IMR-90 (cell line): Measurements from ENCODE around the gene OBP2B. TPM values are rescaled to one million over a fixed set of nuclear protein-coding genes. Genes with fewer than 3 reads are reported as not detected.

Source experiments
- ATAC-seq: fragments of 200-7000 bp; cut with Tn5 transposase; 2 replicates; pipeline ENCODE4 v1.9.1; 2020; ENCODE audit warnings: low read depth, mild to moderate bottlenecking, moderate library complexity
- BruUV-seq: library from RNA; stranded (reverse); fragments of 400-500 nt; replicated peaks from 2 replicates; lab custom pipeline; 2021; lab: Mats Ljungman, UMichigan
- CTCF ChIA-PET: fragments of 300-600 bp; formaldehyde crosslinking; extraction: SDS; loops from one replicate; lab custom pipeline; 2021; ENCODE audit warnings: antibody characterized with exemption; lab: Yijun Ruan, JAX
- POLR2A ChIA-PET: fragments of 300-600 bp; sonication (Branson Sonifier 250); formaldehyde crosslinking; loops from one replicate; lab custom pipeline; 2022; ENCODE audit warnings: antibody characterized with exemption; ENCODE audit not compliant: unreplicated experiment; lab: Charles Lee
- DNase-seq: peaks from one replicate; pipeline ENCODE4 v3.0.0; 2013
- H2AFZ ChIP-seq: replicated peaks from 2 replicates; pipeline ENCODE3; 2013; ENCODE audit warnings: low read length, mild to moderate bottlenecking; ENCODE audit not compliant: poor library complexity
- H2AK5ac ChIP-seq: 2 replicates; pipeline ENCODE4 v1.6.1; 2013; ENCODE audit warnings: low read depth, low read length, inconsistent platforms
- H2AK9ac ChIP-seq: replicated peaks from 2 replicates; pipeline ENCODE3; 2013; ENCODE audit warnings: mild to moderate bottlenecking, low read depth, low read length, moderate library complexity; ENCODE audit not compliant: poor library complexity
- H2BK120ac ChIP-seq: 2 replicates; pipeline ENCODE4 v1.6.1; 2013; ENCODE audit warnings: low read depth, low read length, inconsistent platforms
- H2BK15ac ChIP-seq: 3 replicates; pipeline ENCODE4 v1.6.1; 2013; ENCODE audit warnings: low read depth, low read length, inconsistent platforms
- H2BK20ac ChIP-seq: 2 replicates; pipeline ENCODE4 v1.6.1; 2013; ENCODE audit warnings: low read depth, mild to moderate bottlenecking, inconsistent platforms, low read length, moderate library complexity
- H2BK5ac ChIP-seq: 2 replicates; pipeline ENCODE4 v1.6.1; 2013; ENCODE audit warnings: mild to moderate bottlenecking, low read depth, low read length, inconsistent platforms; ENCODE audit not compliant: poor library complexity, severe bottlenecking
- H3K14ac ChIP-seq: replicated peaks from 2 replicates; pipeline ENCODE4 v1.6.1; 2013; ENCODE audit warnings: low read depth, low read length, inconsistent platforms
- H3K18ac ChIP-seq: 2 replicates; pipeline ENCODE4 v1.6.1; 2013; ENCODE audit warnings: low read depth, low read length, control low read depth
- H3K23ac ChIP-seq: 2 replicates; pipeline ENCODE4 v1.6.1; 2013; ENCODE audit warnings: low read depth, low read length, inconsistent platforms
- H3K27ac ChIP-seq: 2 replicates; pipeline ENCODE4 v1.5.1; 2013; ENCODE audit warnings: mild to moderate bottlenecking, control low read depth, low read length; ENCODE audit not compliant: insufficient read depth
- H3K27me3 ChIP-seq: 2 replicates; pipeline ENCODE4 v1.6.1; 2013; ENCODE audit warnings: low read length; ENCODE audit not compliant: control insufficient read depth, insufficient read depth
- H3K36me3 ChIP-seq: 2 replicates; pipeline ENCODE4 v1.6.1; 2013; ENCODE audit warnings: low read length, mixed read lengths; ENCODE audit not compliant: control insufficient read depth, insufficient read depth
- H3K4ac ChIP-seq: 2 replicates; pipeline ENCODE4 v1.6.1; 2013; ENCODE audit warnings: low read depth, low read length, inconsistent platforms
- H3K4me1 ChIP-seq: 2 replicates; pipeline ENCODE4 v1.6.1; 2013; ENCODE audit warnings: low read length, mixed read lengths; ENCODE audit not compliant: control insufficient read depth, insufficient read depth
- H3K4me2 ChIP-seq: 2 replicates; pipeline ENCODE4 v1.6.1; 2013; ENCODE audit warnings: low read depth, mild to moderate bottlenecking, control low read depth, low read length, moderate library complexity
- H3K4me3 ChIP-seq: 2 replicates; pipeline ENCODE4 v1.5.1; 2013; ENCODE audit warnings: low read depth, mild to moderate bottlenecking, control low read depth, low read length, moderate library complexity; ENCODE audit not compliant: insufficient read depth
- H3K56ac ChIP-seq: 2 replicates; pipeline ENCODE4 v1.6.1; 2013; ENCODE audit warnings: low read length, inconsistent platforms; ENCODE audit not compliant: insufficient read depth; ENCODE audit errors: extremely low read depth
- H3K79me1 ChIP-seq, 2 experiments: 2 replicates each; pipeline ENCODE4 v1.6.1; 2013; ENCODE audit warnings: low read length in 2 of 2, inconsistent platforms in 1 of 2, low read depth in 1 of 2
- H3K9ac ChIP-seq: 2 replicates; pipeline ENCODE4 v1.6.1; 2013; ENCODE audit warnings: low read depth, low read length, control low read depth
- H3K9me1 ChIP-seq: 2 replicates; pipeline ENCODE4 v1.6.1; 2013; ENCODE audit warnings: low read length, inconsistent platforms; ENCODE audit not compliant: insufficient read depth
- H3K9me3 ChIP-seq: 2 replicates; pipeline ENCODE4 v1.6.1; 2013; ENCODE audit warnings: low read length; ENCODE audit not compliant: control insufficient read depth, insufficient read depth
- H4K20me1 ChIP-seq: 2 replicates; pipeline ENCODE4 v1.6.1; 2013; ENCODE audit warnings: low read length, inconsistent platforms; ENCODE audit not compliant: insufficient read depth
- H4K5ac ChIP-seq: 2 replicates; pipeline ENCODE4 v1.6.1; 2013; ENCODE audit warnings: mild to moderate bottlenecking, low read depth, low read length, control low read depth
- H4K8ac ChIP-seq, 2 experiments: 2 replicates each; pipeline ENCODE4 v1.6.1; 2013; ENCODE audit warnings: low read depth in 2 of 2, low read length in 2 of 2, control low read depth in 1 of 2, inconsistent platforms in 1 of 2
- H4K91ac ChIP-seq: 2 replicates; pipeline ENCODE4 v1.6.1; 2013; ENCODE audit warnings: low read depth, low read length, inconsistent platforms; ENCODE audit not compliant: insufficient read depth
- BHLHE40 ChIP-seq: fragments of 150-350 bp; IDR thresholded peaks from 2 replicates; pipeline ENCODE4 v1.6.1; 2016; ENCODE audit warnings: mild to moderate bottlenecking, low read depth, low read length
- CEBPB ChIP-seq: IDR thresholded peaks from 2 replicates; pipeline ENCODE4 v1.6.1; 2012; ENCODE audit warnings: low read depth, low read length, improper control_type of control experiment
- CHD1 ChIP-seq: IDR thresholded peaks from 2 replicates; pipeline ENCODE4 v1.6.1; 2012; ENCODE audit warnings: low read depth, low read length, improper control_type of control experiment
- FOS ChIP-seq: fragments of 150-350 bp; IDR thresholded peaks from 2 replicates; pipeline ENCODE4 v1.6.1; 2016; ENCODE audit warnings: low read depth, low read length
- MAFK ChIP-seq: IDR thresholded peaks from 2 replicates; pipeline ENCODE4 v1.6.1; 2012; ENCODE audit warnings: low read depth, low read length, improper control_type of control experiment
- MAZ ChIP-seq: IDR thresholded peaks from 2 replicates; pipeline ENCODE4 v1.6.1; 2012; ENCODE audit warnings: low read depth, mild to moderate bottlenecking, low read length, improper control_type of control experiment, moderate library complexity, borderline replicate concordance
- MXI1 ChIP-seq: IDR thresholded peaks from 2 replicates; pipeline ENCODE4 v1.6.1; 2012; ENCODE audit warnings: low read depth, mild to moderate bottlenecking, low read length, moderate library complexity, borderline replicate concordance
- NFE2L2 ChIP-seq: fragments of 150-350 bp; IDR thresholded peaks from 2 replicates; pipeline ENCODE4 v1.6.1; 2016; ENCODE audit warnings: low read depth, mild to moderate bottlenecking, low read length
- POLR2A ChIP-seq: IDR thresholded peaks from 2 replicates; pipeline ENCODE4 v1.6.1; 2012; ENCODE audit warnings: mild to moderate bottlenecking, low read depth, low read length
- RAD21 ChIP-seq: IDR thresholded peaks from 2 replicates; pipeline ENCODE4 v1.6.1; 2012; ENCODE audit warnings: low read length, improper control_type of control experiment
- RCOR1 ChIP-seq: IDR thresholded peaks from 2 replicates; pipeline ENCODE4 v1.6.1; 2012; ENCODE audit warnings: mild to moderate bottlenecking, low read length, improper control_type of control experiment; ENCODE audit not compliant: insufficient replicate concordance
- RFX5 ChIP-seq: IDR thresholded peaks from 2 replicates; pipeline ENCODE4 v1.8.0; 2012; ENCODE audit warnings: low read depth, mild to moderate bottlenecking, low read length, moderate library complexity
- SMC3 ChIP-seq: fragments of 150-350 bp; IDR thresholded peaks from 2 replicates; pipeline ENCODE4 v1.6.1; 2016; ENCODE audit warnings: low read depth, mild to moderate bottlenecking, antibody characterized with exemption, low read length, moderate library complexity
- WGBS, 2 experiments: methylation state at CpG; one replicate each; pipeline versions ENCODE4 v1.1.5 to v1.1.7; 2013; ENCODE audit warnings: missing lambda C conversion rate in 2 of 2; ENCODE audit not compliant: insufficient read length in 1 of 2; ENCODE audit errors: extremely low coverage in 2 of 2; 5-methylcytosine and 5-hydroxymethylcytosine counted together
- dilution Hi-C: fragments of 300-500 bp; cut with HindIII; formaldehyde crosslinking; loops from one replicate; pipeline ENCODE4 v1.14.3; 2018; ENCODE audit warnings: low sequenced_read_pairs; ENCODE audit not compliant: unreplicated experiment
- in situ Hi-C: fragments of 300-500 bp; cut with MboI; formaldehyde crosslinking; loops from 3 replicates; pipeline ENCODE4 v1.14.3; 2019; ENCODE audit warnings: low sequenced_read_pairs, inconsistent platforms, mixed read lengths
- intact Hi-C: fragments of 100-400 bp; cut with micrococcal nuclease; formaldehyde crosslinking; loops from 2 replicates; pipeline ENCODE4 v1.10.0; 2022
- polyA plus RNA-seq, 3 experiments: library from polyadenylated mRNA; depleted of rRNA; stranded (reverse); fragments of >200 nt; gene quantifications; 2 replicates each; pipeline ENCODE4 v1.2.3, GENCODE V29; 2012; ENCODE audit warnings: low replicate concordance in 1 of 3
- total RNA-seq: library from RNA; depleted of rRNA; stranded (reverse); fragments of >200 nt; gene quantifications from 2 replicates; pipeline ENCODE4 v1.2.3, GENCODE V29; 2012
- TF ChIP-seq, protein P1 (sequence below): fragments of 150-350 bp; IDR thresholded peaks from 2 replicates; pipeline ENCODE4 v1.6.1; 2016; ENCODE audit warnings: low read depth, mild to moderate bottlenecking, low read length, moderate library complexity, borderline replicate concordance
- TF ChIP-seq, protein P2 (sequence below): fragments of 150-350 bp; IDR thresholded peaks from 2 replicates; pipeline ENCODE4 v1.6.1; 2017; ENCODE audit warnings: mild to moderate bottlenecking, antibody characterized with exemption, low read length, low read depth
- TF ChIP-seq, protein P3 (sequence below): conservative IDR thresholded peaks from 2 replicates; pipeline ENCODE4 v1.5.1; 2012; ENCODE audit warnings: mild to moderate bottlenecking, low read depth, low read length, improper control_type of control experiment

The OBP2B gene
- total and polyA plus RNA-seq, 2 of the 4 experiments (the other 2 are of a cell fraction), result not detected

DNA sequence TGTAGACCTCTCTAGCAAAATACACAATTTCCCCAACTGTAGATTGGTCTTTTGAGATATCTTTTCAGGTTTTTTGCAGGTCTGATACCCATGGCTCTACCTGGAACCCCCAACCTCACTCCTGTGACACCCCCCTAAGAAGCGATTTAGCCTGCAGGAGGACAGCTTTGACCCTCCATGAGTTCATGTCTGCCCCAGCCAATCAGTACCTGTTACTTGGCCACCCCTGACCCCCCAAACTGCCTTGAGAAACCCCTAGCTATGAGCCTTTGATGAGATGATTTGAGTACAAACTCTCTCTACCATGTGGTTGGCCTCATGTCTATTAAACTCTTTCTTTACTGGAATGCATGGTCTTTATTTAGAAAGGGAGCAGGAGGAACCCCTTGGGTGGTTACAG is 40.3 kb upstream of the OBP2B start:
- in situ Hi-C loops (no loop called here), intact Hi-C loops (no loop called here), dilution Hi-C loops (no loop called here)
- ChIA-PET POLR2A (no interaction called here), CTCF (no interaction called here)
- Histone ChIP-seq H3K4me2 (no peak overlapping the region), H3K4ac (no peak overlapping the region), H3K4me3 (no peak overlapping the region), H2BK120ac (no peak overlapping the region), H2AFZ (no peak overlapping the region), H3K79me1 (no peaks in the 10 kb centered on the region), H3K9me1 (no peaks in the 10 kb centered on the region), H3K9me3 (no peaks in the 10 kb centered on the region), H4K8ac (no peak overlapping the region), H3K18ac (no peak overlapping the region), H2BK20ac (no peak overlapping the region), H4K20me1 (no peaks in the 10 kb centered on the region), H3K14ac (no peak overlapping the region), H3K9ac (no peak overlapping the region), H3K36me3 (no peaks in the 10 kb centered on the region), H2BK5ac (no peak overlapping the region), H4K5ac (no peak overlapping the region), H3K27ac (no peak overlapping the region), H2BK15ac (no peak overlapping the region), H4K91ac (no peak overlapping the region), H2AK5ac (no peak overlapping the region), H2AK9ac (no peak overlapping the region), H3K4me1 (no peaks in the 10 kb centered on the region), H3K23ac (no peak overlapping the region), H3K56ac (no peak overlapping the region), H3K27me3 (peaks cover 34% of the 10 kb centered on the region)
- WGBS, 2 experiments, result no CpG with 5 or more reads among the region's 1 CpG
- no TSS peak for BruUV-seq
- no peak for TF ChIP-seq MAFK
- TF ChIP-seq, protein P1, sequence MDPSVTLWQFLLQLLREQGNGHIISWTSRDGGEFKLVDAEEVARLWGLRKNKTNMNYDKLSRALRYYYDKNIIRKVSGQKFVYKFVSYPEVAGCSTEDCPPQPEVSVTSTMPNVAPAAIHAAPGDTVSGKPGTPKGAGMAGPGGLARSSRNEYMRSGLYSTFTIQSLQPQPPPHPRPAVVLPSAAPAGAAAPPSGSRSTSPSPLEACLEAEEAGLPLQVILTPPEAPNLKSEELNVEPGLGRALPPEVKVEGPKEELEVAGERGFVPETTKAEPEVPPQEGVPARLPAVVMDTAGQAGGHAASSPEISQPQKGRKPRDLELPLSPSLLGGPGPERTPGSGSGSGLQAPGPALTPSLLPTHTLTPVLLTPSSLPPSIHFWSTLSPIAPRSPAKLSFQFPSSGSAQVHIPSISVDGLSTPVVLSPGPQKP, result no peak
- TF ChIP-seq RFX5, result no peak
- TF ChIP-seq MAZ, result no peak
- no peak for TF ChIP-seq CEBPB
- TF ChIP-seq POLR2A, result no peak
- no peak for TF ChIP-seq SMC3
- no peak for TF ChIP-seq MXI1
- TF ChIP-seq BHLHE40, result no peak
- TF ChIP-seq, protein P2, sequence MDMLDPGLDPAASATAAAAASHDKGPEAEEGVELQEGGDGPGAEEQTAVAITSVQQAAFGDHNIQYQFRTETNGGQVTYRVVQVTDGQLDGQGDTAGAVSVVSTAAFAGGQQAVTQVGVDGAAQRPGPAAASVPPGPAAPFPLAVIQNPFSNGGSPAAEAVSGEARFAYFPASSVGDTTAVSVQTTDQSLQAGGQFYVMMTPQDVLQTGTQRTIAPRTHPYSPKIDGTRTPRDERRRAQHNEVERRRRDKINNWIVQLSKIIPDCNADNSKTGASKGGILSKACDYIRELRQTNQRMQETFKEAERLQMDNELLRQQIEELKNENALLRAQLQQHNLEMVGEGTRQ, result no peak
- TF ChIP-seq, protein P3, sequence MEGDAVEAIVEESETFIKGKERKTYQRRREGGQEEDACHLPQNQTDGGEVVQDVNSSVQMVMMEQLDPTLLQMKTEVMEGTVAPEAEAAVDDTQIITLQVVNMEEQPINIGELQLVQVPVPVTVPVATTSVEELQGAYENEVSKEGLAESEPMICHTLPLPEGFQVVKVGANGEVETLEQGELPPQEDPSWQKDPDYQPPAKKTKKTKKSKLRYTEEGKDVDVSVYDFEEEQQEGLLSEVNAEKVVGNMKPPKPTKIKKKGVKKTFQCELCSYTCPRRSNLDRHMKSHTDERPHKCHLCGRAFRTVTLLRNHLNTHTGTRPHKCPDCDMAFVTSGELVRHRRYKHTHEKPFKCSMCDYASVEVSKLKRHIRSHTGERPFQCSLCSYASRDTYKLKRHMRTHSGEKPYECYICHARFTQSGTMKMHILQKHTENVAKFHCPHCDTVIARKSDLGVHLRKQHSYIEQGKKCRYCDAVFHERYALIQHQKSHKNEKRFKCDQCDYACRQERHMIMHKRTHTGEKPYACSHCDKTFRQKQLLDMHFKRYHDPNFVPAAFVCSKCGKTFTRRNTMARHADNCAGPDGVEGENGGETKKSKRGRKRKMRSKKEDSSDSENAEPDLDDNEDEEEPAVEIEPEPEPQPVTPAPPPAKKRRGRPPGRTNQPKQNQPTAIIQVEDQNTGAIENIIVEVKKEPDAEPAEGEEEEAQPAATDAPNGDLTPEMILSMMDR, result no peak
- TF ChIP-seq RCOR1, result no peak
- no peak for TF ChIP-seq FOS
- TF ChIP-seq CHD1, result no peak
- no peak for TF ChIP-seq RAD21
- no peak for TF ChIP-seq NFE2L2
- DNase-seq (no peak), ATAC-seq (no peak)
